Panc1 (cell line): ENCODE measurements around the gene TMEM235. TPM values are rescaled to one million over a fixed set of nuclear protein-coding genes. Genes with fewer than 3 reads are reported as not detected.

Source experiments
- ATAC-seq: fragments of 200-7000 bp; cut with Tn5 transposase; 2 replicates; pipeline ENCODE4 v1.9.1; 2020; ENCODE audit warnings: mild to moderate bottlenecking, moderate library complexity
- BruUV-seq: library from RNA; stranded (reverse); fragments of 400-500 nt; replicated peaks from 2 replicates; lab custom pipeline; 2021; lab: Mats Ljungman, UMichigan
- CTCF ChIA-PET: fragments of 300-600 bp; sonication (Branson Sonifier 250); formaldehyde crosslinking; loops from one replicate; lab custom pipeline; 2022; ENCODE audit warnings: antibody characterized with exemption; lab: Charles Lee
- POLR2A ChIA-PET: fragments of 300-600 bp; sonication (Branson Sonifier 250); formaldehyde crosslinking; loops from one replicate; lab custom pipeline; 2022; ENCODE audit warnings: antibody characterized with exemption; lab: Charles Lee
- DNase-seq: peaks from one replicate; pipeline ENCODE4 v3.0.0-alpha.2; 2010; ENCODE audit warnings: low read depth, low spot score
- H3K27ac ChIP-seq: 2 replicates; pipeline ENCODE4 v1.5.1; 2011; ENCODE audit warnings: mild to moderate bottlenecking, low read length, inconsistent platforms
- H3K27me3 ChIP-seq: fragments of 200-500 bp; sonication (Bioruptor generic); 2 replicates; pipeline ENCODE4 v1.6.0; 2014; ENCODE audit warnings: low read length, inconsistent platforms; ENCODE audit not compliant: control insufficient read depth, insufficient read depth
- H3K36me3 ChIP-seq: fragments of 200-500 bp; sonication (Bioruptor generic); 2 replicates; pipeline ENCODE4 v1.5.1; 2014; ENCODE audit warnings: inconsistent platforms, mild to moderate bottlenecking, low read length, moderate library complexity; ENCODE audit not compliant: control insufficient read depth, insufficient read depth
- H3K4me1 ChIP-seq: 2 replicates; pipeline ENCODE4 v1.5.1; 2011; ENCODE audit warnings: inconsistent platforms, mild to moderate bottlenecking, low read length, moderate library complexity; ENCODE audit not compliant: control insufficient read depth, insufficient read depth
- H3K4me3 ChIP-seq, 2 experiments: 2 replicates each; pipeline ENCODE4 v1.5.1; 2011 to 2012; ENCODE audit warnings: low read depth in 2 of 2, low read length in 2 of 2, mild to moderate bottlenecking in 2 of 2, inconsistent platforms in 1 of 2, moderate library complexity in 1 of 2
- H3K9me3 ChIP-seq: fragments of 200-500 bp; sonication (Bioruptor generic); 2 replicates; pipeline ENCODE4 v1.5.1; 2014; ENCODE audit warnings: low read depth, mild to moderate bottlenecking, inconsistent platforms, low read length, moderate library complexity; ENCODE audit not compliant: control insufficient read depth, insufficient read depth
- CTCF ChIP-seq: fragments of 450-650 bp; IDR thresholded peaks from 2 replicates; pipeline ENCODE4 v1.5.1; 2017; ENCODE audit warnings: mild to moderate bottlenecking
- POLR2AphosphoS5 ChIP-seq: IDR thresholded peaks from 2 replicates; pipeline ENCODE4 v1.6.1; 2012; ENCODE audit warnings: mild to moderate bottlenecking, low read depth, low read length, moderate library complexity
- REST ChIP-seq, 2 experiments: IDR thresholded peaks; 2 replicates each; pipeline ENCODE4 v1.6.1; 2011 to 2012; ENCODE audit warnings: low read depth in 2 of 2, control low read depth in 1 of 2, low read length in 1 of 2, mild to moderate bottlenecking in 1 of 2, moderate library complexity in 1 of 2; ENCODE audit not compliant: insufficient read depth in 1 of 2
- SIN3A ChIP-seq: IDR thresholded peaks from 2 replicates; pipeline ENCODE4 v1.6.1; 2012; ENCODE audit warnings: low read depth, mild to moderate bottlenecking, low read length, moderate library complexity, borderline replicate concordance; ENCODE audit not compliant: insufficient read depth
- TCF7L2 ChIP-seq: IDR thresholded peaks from 2 replicates; pipeline ENCODE4 v1.6.1; 2011; ENCODE audit warnings: mild to moderate bottlenecking, low read depth, low read length, inconsistent platforms
- in situ Hi-C: cut with HindIII; loops from 2 replicates; pipeline ENCODE4 v1.10.0; 2016; ENCODE audit warnings: low sequenced_read_pairs, low pct_unique_long_range_greater_than_20kb
- intact Hi-C: fragments of 100-400 bp; cut with micrococcal nuclease; formaldehyde crosslinking; loops from one replicate; pipeline ENCODE4 v1.10.0; 2022; ENCODE audit not compliant: unreplicated experiment
- total RNA-seq: library from RNA; stranded (reverse); gene quantifications from one replicate; pipeline ENCODE4 v1.2.1, GENCODE V29; 2021; ENCODE audit not compliant: unreplicated experiment

The TMEM235 gene
- total RNA-seq, 1 experiment from 2014 or later, result not detected

GRCh38 chr17:78276098-78276887 lies 44.9 kb downstream of the TMEM235 start:
- peaks cover 8% of the 10 kb centered on the region for H3K4me1 ChIP-seq
- no peak overlapping the region for H3K27ac ChIP-seq
- POLR2A ChIA-PET, result no interaction called here
- no peak for TF ChIP-seq SIN3A
- no peak for TF ChIP-seq POLR2AphosphoS5
- TF ChIP-seq REST (IDR thresholded peaks at IDR 0.05; ENCODE audit: insufficient read depth in 1 of 2, low read depth in 2 of 2, low read length in 1 of 2), result no peak
- TF ChIP-seq CTCF, result no peak
- no peak for TF ChIP-seq TCF7L2
- no peaks in the 10 kb centered on the region for H3K36me3 ChIP-seq
- no peak for DNase-seq
- no peaks in the 10 kb centered on the region for H3K27me3 ChIP-seq
- no peak for ATAC-seq
- intact Hi-C loops, result no loop called here
- no peaks in the 10 kb centered on the region for H3K9me3 ChIP-seq
- CTCF ChIA-PET, result interaction anchor here (0.7 kb wide), 1 partner anchor 26 kb away, joined by 4 read pairs; no protein-coding TSS in a partner anchor
- no peak overlapping the region for H3K4me3 ChIP-seq
- BruUV-seq, result no TSS peak
- in situ Hi-C loops, result no loop called here

- no peak overlapping the region for H3K27ac ChIP-seq
- no peaks in the 10 kb centered on the region for H3K36me3 ChIP-seq
- no peak for DNase-seq
- TF ChIP-seq SIN3A, result no peak
- in situ Hi-C loops (no loop called here), intact Hi-C loops (no loop called here)
- no peaks in the 10 kb centered on the region for H3K9me3 ChIP-seq
- no peaks in the 10 kb centered on the region for H3K4me1 ChIP-seq
- POLR2A ChIA-PET, result no interaction called here
- H3K4me3 ChIP-seq, result no peak overlapping the region
- ATAC-seq, result no peak
- CTCF ChIA-PET, result interaction anchor here (0.9 kb wide), 1 partner anchor 30 kb away, joined by 6 read pairs; no protein-coding TSS in a partner anchor
- BruUV-seq, result no TSS peak
- H3K27me3 ChIP-seq, result no peaks in the 10 kb centered on the region
These were observed 46.8 kb downstream of the TMEM235 start for GRCh38 chr17:78278139-78278741.
